ENCODE measurements around the gene GPATCH8.

GRCh38 chr17:44374306-44375195, 128.7 kb downstream of the GPATCH8 start:
- no peak for TF ChIP-seq POLR2A (IDR thresholded peaks at IDR 0.05; ENCODE audit: low read length)
- no peak for TF ChIP-seq GATA1 (IDR thresholded peaks at IDR 0.05; ENCODE audit: low read depth, low read length)
